Stimulated activated CD4-positive, alpha-beta T cell treated with anti-CD3 and anti-CD28 coated beads, Interleukin-12 subunit alpha, Interleukin-12 subunit beta, amount 100 ng/mL, for 24 hours (primary cell): Measurements from ENCODE around the gene CDC42BPB.

Source experiments
- DNase-seq, 2 experiments: peaks; one replicate each; pipeline ENCODE4 v3.0.0-alpha.2; 2020; ENCODE audit warnings: low read depth in 2 of 2

The CDC42BPB gene

GRCh38 chr14:102914474-102915291 is 142.7 kb downstream of the CDC42BPB start:
- DNase-seq: no peak

- DNase-seq: no peak
Measured at GRCh38 chr14:102913341-102914211, 143.8 kb downstream of the CDC42BPB start.

DNA sequence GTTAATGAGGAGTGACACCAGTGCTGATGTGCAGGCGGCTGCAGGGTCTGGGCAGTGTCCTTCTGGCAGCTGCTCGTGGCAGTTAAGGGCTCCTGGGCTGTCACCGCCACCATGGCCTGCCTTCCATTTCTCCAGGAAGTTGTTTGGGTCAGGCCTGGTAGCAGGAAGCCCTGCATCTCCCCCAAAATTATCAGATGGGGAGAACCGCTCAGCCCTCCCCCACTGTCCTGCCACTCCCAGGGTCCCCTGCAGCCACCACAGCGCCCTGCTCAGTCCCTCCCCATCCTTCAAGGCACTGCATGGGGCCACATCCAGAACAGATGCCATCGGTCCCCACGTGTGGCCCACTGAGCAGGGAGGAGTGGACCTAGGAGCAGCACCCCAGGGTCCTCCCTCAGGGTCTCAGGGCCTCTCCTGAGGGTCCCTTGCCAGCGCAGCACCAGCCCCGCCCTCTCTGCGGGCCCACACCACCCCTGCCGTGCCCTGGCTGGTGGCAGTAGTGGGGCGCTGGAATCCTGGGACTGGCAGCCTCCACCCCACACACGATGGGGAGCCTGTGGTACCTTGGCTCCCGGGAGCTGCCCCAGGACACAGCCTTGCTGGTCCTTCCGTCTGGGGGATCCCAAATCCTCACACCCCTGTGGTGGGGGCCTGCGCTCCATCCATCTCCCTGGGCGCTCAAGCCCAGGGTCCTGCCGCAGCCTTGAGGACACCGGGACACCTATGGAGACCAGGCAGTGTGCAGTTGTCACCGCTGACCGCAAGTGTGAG is 145.2 kb downstream of the CDC42BPB start:
- no peak for DNase-seq

DNA sequence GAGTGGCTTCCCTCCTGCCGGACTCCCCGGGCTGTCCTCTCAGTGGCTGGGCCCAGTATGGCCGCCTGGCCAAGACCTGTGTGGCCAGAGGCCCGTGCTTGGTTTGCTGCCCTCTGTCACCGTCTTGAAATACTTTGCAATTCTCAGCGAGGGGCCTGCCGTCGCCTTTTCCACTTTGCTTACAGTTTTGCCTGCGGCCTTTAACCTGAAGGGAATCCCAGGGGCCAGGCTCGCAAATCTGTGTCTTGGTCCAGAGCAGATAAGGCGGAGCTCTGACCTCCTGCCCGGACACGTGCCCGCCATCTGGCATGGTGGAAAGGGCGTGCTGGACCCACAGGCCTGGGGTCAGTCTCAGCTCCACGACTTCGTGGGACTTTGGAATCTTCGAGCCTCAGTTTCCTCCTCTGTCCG is 145.8 kb downstream of the CDC42BPB start:
- DNase-seq: no peak

- no peak for DNase-seq
Measured at GRCh38 chr14:102910442-102910841, 146.9 kb downstream of the CDC42BPB start.

- no peak for DNase-seq
Measured at GRCh38 chr14:102909911-102910310, 147.4 kb downstream of the CDC42BPB start.

- no peak for DNase-seq
Measured at GRCh38 chr14:102909462-102909861, 147.9 kb downstream of the CDC42BPB start.

DNA sequence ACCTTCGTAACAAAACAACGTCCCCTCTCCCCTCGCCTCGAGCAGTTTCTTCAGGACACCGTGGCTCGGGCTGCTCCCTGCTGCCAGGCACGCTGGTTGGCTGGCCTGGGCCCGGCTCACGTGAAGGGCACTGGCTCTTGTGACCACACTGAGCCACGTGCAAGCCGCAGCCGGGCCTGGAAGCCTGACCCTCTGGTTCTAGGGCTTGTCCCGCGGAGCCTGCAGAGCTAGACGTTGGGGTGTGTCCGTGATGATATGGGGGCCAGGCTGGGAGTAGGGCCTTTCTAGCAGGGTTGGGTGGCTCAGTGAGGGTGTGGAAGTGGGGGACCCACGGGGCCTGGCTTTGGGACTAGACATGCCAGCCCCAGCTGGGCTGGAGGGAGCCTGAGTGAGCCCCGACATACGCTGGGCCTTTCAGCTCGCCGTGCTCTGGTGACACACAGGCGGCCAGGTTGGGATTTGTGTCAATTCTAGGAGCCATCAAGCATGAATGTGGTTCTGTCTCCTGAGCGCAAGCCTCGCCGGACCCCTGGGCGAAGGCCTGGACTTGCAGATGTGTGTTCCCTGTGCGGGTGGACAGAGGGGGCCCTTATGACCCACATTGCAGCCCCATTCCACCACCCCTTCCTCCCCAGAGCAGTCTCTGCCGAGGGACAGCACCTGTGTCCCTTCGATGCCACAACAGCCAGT is 148.4 kb downstream of the CDC42BPB start:
- no peak for DNase-seq

DNA sequence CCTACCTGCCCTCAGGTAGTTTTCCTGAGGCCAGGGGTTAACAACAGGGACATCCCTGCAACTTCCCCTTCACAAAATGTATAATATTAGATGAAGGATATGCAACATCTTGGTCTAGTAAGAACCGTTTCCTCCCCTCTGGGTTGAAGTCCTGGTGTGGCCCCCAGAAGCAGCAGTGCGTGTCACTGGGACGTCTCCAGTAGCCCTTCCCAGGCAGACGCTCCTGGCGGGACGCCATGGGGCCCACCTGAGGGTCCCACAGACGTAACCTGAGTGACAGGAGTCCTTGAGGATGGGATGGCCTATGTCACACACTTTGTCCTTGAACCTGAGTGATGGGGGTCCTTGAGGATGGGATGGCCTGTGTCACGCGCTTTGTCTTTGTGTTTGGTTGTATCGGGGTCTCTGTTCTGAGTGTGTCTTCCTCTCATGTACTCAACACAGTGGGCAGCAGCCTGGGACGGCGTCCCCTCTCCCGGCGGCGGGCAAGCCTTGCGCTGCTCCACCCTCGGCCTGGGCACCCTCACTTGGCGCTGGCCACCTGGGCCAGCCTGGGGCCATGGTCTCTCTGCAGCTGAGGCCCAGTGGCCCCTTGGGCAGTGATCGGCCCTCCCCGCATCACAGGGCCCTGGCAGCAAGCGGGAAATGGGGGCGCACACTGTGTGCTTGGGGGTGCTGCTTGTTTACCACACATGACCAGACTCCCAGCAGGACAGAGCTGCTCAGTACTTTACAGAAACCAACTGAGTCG is 149.2 kb downstream of the CDC42BPB start:
- no peak for DNase-seq

DNA sequence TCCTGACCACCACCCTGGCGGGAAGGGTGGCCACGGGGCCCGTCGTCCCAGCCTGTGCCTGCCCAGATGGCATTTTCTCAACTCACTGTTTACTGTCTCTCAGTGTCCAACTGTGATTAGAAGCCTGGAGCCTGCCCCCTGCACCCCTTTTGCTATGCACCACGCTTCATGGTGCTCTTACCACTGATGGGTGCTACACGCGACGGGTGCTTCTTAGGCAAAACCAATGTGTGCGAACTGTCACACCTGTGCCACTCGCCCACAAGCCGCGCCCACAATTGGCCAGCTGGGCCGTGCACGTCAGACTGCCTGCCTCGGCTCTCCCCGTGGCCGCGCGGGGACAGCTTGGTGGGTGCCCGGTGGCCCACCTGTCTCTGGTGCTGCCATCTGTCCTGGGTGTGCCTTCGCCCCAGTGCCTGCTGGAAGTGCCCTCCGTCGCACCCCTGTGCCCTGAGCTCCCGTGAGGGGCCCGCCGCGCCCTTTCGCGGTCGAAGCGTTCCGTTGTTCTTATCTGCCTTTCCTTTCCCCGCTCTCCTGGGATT is 150.0 kb downstream of the CDC42BPB start:
- no peak for DNase-seq

- no peak for DNase-seq
Measured at GRCh38 chr14:102906616-102907302, 150.6 kb downstream of the CDC42BPB start.

GRCh38 chr14:102905116-102906108 is 151.9 kb downstream of the CDC42BPB start:
- no peak for DNase-seq

DNA sequence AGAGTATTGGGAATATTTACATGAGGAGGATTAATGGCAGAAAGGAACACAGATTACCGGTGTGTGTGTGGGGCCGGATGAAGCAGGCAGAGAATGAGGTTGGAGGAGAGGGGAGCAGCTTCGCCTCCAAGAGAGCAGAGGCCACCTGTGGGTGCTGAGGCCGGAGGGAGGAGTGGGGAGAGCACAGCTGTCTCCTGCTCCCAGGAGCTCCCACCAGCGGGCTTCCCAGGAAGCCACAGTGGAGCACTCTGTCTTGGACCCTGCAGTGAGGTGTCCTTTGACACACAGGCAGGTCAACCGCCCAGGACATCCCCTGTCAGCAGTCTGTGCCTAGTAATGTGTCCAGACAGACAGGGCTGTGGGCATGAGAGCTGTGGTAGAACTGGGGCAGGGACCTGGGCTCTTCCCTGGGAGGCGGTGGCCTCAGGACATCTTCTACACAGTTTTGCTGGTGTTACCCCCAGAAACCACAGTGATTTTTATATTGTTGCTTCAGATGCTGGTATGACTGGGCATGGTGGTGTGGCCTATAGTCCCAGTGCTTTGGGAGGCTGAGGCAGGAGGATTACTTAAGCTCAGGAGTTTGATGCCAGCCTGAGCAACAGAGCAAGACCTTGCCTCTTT is 153.3 kb downstream of the CDC42BPB start:
- DNase-seq: no peak

- DNase-seq: no peak
Measured at GRCh38 chr14:102903248-102903888, 154.0 kb downstream of the CDC42BPB start.

DNA sequence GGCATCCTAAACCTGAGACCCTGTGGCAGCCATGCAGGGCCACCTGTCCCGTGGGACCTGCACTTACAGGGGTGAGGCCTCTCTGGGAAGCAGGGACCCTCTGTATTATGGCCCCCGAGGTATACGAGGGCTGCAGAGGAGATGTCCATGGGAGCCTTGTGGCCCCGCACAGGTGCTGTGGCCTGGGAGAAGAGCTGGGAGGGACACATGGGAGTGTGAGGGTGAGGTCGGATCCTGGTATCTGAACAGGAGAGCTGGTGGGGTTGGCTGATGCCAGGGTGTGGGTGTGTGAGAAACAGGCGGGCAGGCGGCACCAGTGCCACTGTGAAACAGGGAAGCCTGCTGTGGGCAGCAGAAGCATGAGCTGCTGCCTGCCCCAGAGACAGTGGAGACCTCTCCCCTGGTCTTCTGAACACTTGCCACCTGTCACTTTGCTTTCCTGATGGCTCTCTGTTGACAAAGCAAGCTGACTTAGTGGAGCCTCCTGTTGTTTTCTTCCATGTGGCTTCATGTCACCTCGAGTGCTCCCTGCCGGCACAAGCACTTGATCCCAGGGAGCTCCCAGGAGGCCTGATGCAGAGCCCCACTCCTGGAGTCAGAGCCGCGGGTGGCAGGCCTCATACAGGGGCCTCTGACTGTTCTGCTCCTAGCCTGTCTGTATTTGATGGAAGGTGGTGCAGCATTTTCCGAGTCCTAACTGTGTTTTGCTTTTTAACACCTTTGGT is 154.7 kb downstream of the CDC42BPB start:
- DNase-seq: no peak

GRCh38 chr14:102902086-102902485 is 155.3 kb downstream of the CDC42BPB start:
- no peak for DNase-seq

DNA sequence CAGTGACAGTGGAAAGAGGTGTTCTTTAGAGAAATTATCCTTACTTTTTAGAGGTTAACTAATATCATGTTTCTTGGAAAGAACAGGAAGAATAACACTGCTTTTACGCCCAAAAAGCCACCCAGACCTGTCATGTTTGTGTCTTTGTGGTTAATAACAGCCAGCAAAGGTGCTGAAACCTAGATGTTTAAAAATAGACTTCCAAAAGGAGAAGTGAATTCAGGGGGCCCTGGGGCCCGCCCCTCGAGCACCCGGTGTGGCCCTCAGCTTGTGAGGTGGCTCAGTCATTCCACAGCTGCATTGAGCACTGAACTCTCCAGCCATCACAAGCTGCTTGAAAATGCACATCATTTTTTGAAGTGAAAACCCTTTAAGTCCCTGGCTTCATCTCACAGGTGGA is 155.7 kb downstream of the CDC42BPB start:
- DNase-seq: no peak
